ENCODE measurements around the gene MCRIP1. TPM values are rescaled to one million over a fixed set of nuclear protein-coding genes. Genes with fewer than 3 reads are reported as not detected.
A peak's percentile ranks its signal among the peaks of the same experiment; 100 is the strongest.

The MCRIP1 gene
- total and polyA plus RNA-seq, 9 donors = 113 to 147 (median 134) TPM

GRCh38 chr17:81822312-81822637 lies 10.8 kb downstream of the MCRIP1 start:
- 69% methylated on average over 7 of the region's 8 CpGs for WGBS (ENCODE audit: insufficient coverage)
- H3K4me1 ChIP-seq (ENCODE audit: control insufficient read depth, insufficient read depth, low read length) = peaks cover 17% of the 10 kb centered on the region
- H3K4me3 ChIP-seq (ENCODE audit: low read length) = no peak overlapping the region

GRCh38 chr17:81821603-81822311 lies 11.3 kb downstream of the MCRIP1 start:
- H3K4me3 ChIP-seq (ENCODE audit: low read length) = no peak overlapping the region
- peaks cover 17% of the 10 kb centered on the region for H3K4me1 ChIP-seq (ENCODE audit: control insufficient read depth, insufficient read depth, low read length)
- 54% methylated on average over 15 of the region's 20 CpGs for WGBS (ENCODE audit: insufficient coverage)
- H3K9me3 ChIP-seq (replicated peaks; ENCODE audit: control insufficient read depth, low read depth, low read length) = no peaks in the 10 kb centered on the region
- peaks cover 6% of the 10 kb centered on the region for H3K27me3 ChIP-seq (ENCODE audit: control insufficient read depth, insufficient read depth, low read length)
- peaks cover 40% of the 10 kb centered on the region for H3K36me3 ChIP-seq (ENCODE audit: control insufficient read depth, insufficient read depth, low read length)
- peak; percentile 60 for DNase-seq
- peak overlapping the region; percentile 71 for H3K27ac ChIP-seq (ENCODE audit: low read length)

More at GRCh38 chr17:81822312-81822637, 10.8 kb downstream of the MCRIP1 start:
- H3K27ac ChIP-seq (ENCODE audit: low read length) = peak overlapping the region; percentile 71
- no peaks in the 10 kb centered on the region for H3K9me3 ChIP-seq (replicated peaks; ENCODE audit: control insufficient read depth, low read depth, low read length)
- no peak for DNase-seq
- peaks cover 40% of the 10 kb centered on the region for H3K36me3 ChIP-seq (ENCODE audit: control insufficient read depth, insufficient read depth, low read length)
- H3K27me3 ChIP-seq (ENCODE audit: control insufficient read depth, insufficient read depth, low read length) = peaks cover 6% of the 10 kb centered on the region

GRCh38 chr17:81821147-81821546 lies 11.9 kb downstream of the MCRIP1 start:
- Histone ChIP-seq H3K36me3 (ENCODE audit: control insufficient read depth, insufficient read depth, low read length) (peaks cover 40% of the 10 kb centered on the region), H3K9me3 (replicated peaks; ENCODE audit: control insufficient read depth, low read depth, low read length) (no peaks in the 10 kb centered on the region), H3K4me1 (ENCODE audit: control insufficient read depth, insufficient read depth, low read length) (peaks cover 17% of the 10 kb centered on the region), H3K4me3 (ENCODE audit: low read length) (no peak overlapping the region), H3K27me3 (ENCODE audit: control insufficient read depth, insufficient read depth, low read length) (peaks cover 8% of the 10 kb centered on the region), H3K27ac (ENCODE audit: low read length) (peak overlapping the region; percentile 20)
- 92% methylated on average over 8 of the region's 8 CpGs for WGBS (ENCODE audit: insufficient coverage)
- DNase-seq = no peak

GRCh38 chr17:81819708-81820107 lies 13.4 kb downstream of the MCRIP1 start:
- peaks cover 33% of the 10 kb centered on the region for H3K36me3 ChIP-seq (ENCODE audit: control insufficient read depth, insufficient read depth, low read length)
- peaks cover 17% of the 10 kb centered on the region for H3K4me1 ChIP-seq (ENCODE audit: control insufficient read depth, insufficient read depth, low read length)
- no peak for DNase-seq
- H3K27me3 ChIP-seq (ENCODE audit: control insufficient read depth, insufficient read depth, low read length) = peaks cover 10% of the 10 kb centered on the region
- no peak overlapping the region for H3K4me3 ChIP-seq (ENCODE audit: low read length)
- H3K9me3 ChIP-seq (replicated peaks; ENCODE audit: control insufficient read depth, low read depth, low read length) = no peaks in the 10 kb centered on the region
- H3K27ac ChIP-seq (ENCODE audit: low read length) = no peak overlapping the region
- 0% methylated on average over 1 of the region's 13 CpGs for WGBS (ENCODE audit: insufficient coverage)

- WGBS (ENCODE audit: insufficient coverage) = 27% methylated on average over 4 of the region's 7 CpGs
- no peaks in the 10 kb centered on the region for H3K9me3 ChIP-seq (replicated peaks; ENCODE audit: control insufficient read depth, low read depth, low read length)
- DNase-seq = no peak
Observed at GRCh38 chr17:81817758-81818147, 15.3 kb downstream of the MCRIP1 start.

GRCh38 chr17:81815646-81815986 lies 17.5 kb downstream of the MCRIP1 start:
- Histone ChIP-seq H3K27me3 (ENCODE audit: control insufficient read depth, insufficient read depth, low read length) (peaks cover 10% of the 10 kb centered on the region), H3K36me3 (ENCODE audit: control insufficient read depth, insufficient read depth, low read length) (no peaks in the 10 kb centered on the region), H3K9me3 (replicated peaks; ENCODE audit: control insufficient read depth, low read depth, low read length) (no peaks in the 10 kb centered on the region), H3K4me1 (ENCODE audit: control insufficient read depth, insufficient read depth, low read length) (no peaks in the 10 kb centered on the region), H3K4me3 (ENCODE audit: low read length) (no peak overlapping the region), H3K27ac (ENCODE audit: low read length) (no peak overlapping the region)
- WGBS (ENCODE audit: insufficient coverage) = no CpG with 5 or more reads among the region's 2 CpGs
- no peak for DNase-seq

More at GRCh38 chr17:81817758-81818147, 15.3 kb downstream of the MCRIP1 start:
- H3K36me3 ChIP-seq (ENCODE audit: control insufficient read depth, insufficient read depth, low read length) = peaks cover 14% of the 10 kb centered on the region
- H3K27ac ChIP-seq (ENCODE audit: low read length) = no peak overlapping the region
- H3K4me1 ChIP-seq (ENCODE audit: control insufficient read depth, insufficient read depth, low read length) = peaks cover 17% of the 10 kb centered on the region
- H3K4me3 ChIP-seq (ENCODE audit: low read length) = no peak overlapping the region
- H3K27me3 ChIP-seq (ENCODE audit: control insufficient read depth, insufficient read depth, low read length) = peaks cover 10% of the 10 kb centered on the region

GRCh38 chr17:81814748-81815645 lies 18.1 kb downstream of the MCRIP1 start:
- WGBS (ENCODE audit: insufficient coverage) = 60% methylated on average over 18 of the region's 24 CpGs
- peaks cover 13% of the 10 kb centered on the region for H3K27me3 ChIP-seq (ENCODE audit: control insufficient read depth, insufficient read depth, low read length)

GRCh38 chr17:81813861-81814683 lies 19.0 kb downstream of the MCRIP1 start:
- Histone ChIP-seq H3K4me3 (ENCODE audit: low read length) (no peak overlapping the region), H3K27ac (ENCODE audit: low read length) (no peak overlapping the region), H3K9me3 (replicated peaks; ENCODE audit: control insufficient read depth, low read depth, low read length) (no peaks in the 10 kb centered on the region), H3K27me3 (ENCODE audit: control insufficient read depth, insufficient read depth, low read length) (peaks cover 21% of the 10 kb centered on the region), H3K36me3 (ENCODE audit: control insufficient read depth, insufficient read depth, low read length) (no peaks in the 10 kb centered on the region), H3K4me1 (ENCODE audit: control insufficient read depth, insufficient read depth, low read length) (no peaks in the 10 kb centered on the region)
- DNase-seq = no peak
- WGBS (ENCODE audit: insufficient coverage) = 79% methylated on average over 30 of the region's 41 CpGs

More at GRCh38 chr17:81814748-81815645, 18.1 kb downstream of the MCRIP1 start:
- Histone ChIP-seq H3K36me3 (ENCODE audit: control insufficient read depth, insufficient read depth, low read length) (no peaks in the 10 kb centered on the region), H3K27ac (ENCODE audit: low read length) (no peak overlapping the region), H3K4me1 (ENCODE audit: control insufficient read depth, insufficient read depth, low read length) (no peaks in the 10 kb centered on the region), H3K9me3 (replicated peaks; ENCODE audit: control insufficient read depth, low read depth, low read length) (no peaks in the 10 kb centered on the region), H3K4me3 (ENCODE audit: low read length) (no peak overlapping the region)
- DNase-seq = no peak

GRCh38 chr17:81813371-81813684 lies 19.8 kb downstream of the MCRIP1 start:
- Histone ChIP-seq H3K4me1 (ENCODE audit: control insufficient read depth, insufficient read depth, low read length) (no peaks in the 10 kb centered on the region), H3K4me3 (ENCODE audit: low read length) (no peak overlapping the region), H3K36me3 (ENCODE audit: control insufficient read depth, insufficient read depth, low read length) (no peaks in the 10 kb centered on the region), H3K9me3 (replicated peaks; ENCODE audit: control insufficient read depth, low read depth, low read length) (no peaks in the 10 kb centered on the region), H3K27me3 (ENCODE audit: control insufficient read depth, insufficient read depth, low read length) (peaks cover 26% of the 10 kb centered on the region), H3K27ac (ENCODE audit: low read length) (no peak overlapping the region)
- no peak for DNase-seq
- WGBS (ENCODE audit: insufficient coverage) = 92% methylated on average over 8 of the region's 15 CpGs

Measured in muscle of leg (tissue), 11 donors.